Measurements from ENCODE around the gene STARD13.

STARD13 gene

GRCh38 chr13:33090755-33091414 is 194.7 kb downstream of the STARD13 start:
- no peak for DNase-seq (ENCODE audit: low spot score)

DNA sequence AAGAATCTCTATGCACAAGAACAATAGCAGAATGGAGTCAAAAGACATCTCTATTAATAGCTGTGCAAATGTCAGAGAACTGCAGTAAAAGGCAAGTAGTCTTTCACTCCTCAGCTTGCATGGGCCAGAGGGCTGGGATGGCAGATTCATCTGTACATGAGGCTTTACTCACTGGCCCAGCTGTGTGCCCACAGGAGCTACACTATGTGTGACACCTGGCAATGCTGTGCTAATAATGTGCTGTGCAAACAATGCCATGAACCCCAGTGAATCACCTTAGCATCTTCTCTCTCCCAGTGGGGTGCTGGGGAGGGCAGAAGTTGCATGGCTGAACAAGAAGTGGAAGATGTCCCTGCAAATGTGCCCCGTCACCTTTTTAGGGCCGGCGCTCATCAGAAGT is 196.2 kb downstream of the STARD13 start:
- no peak for DNase-seq (ENCODE audit: low spot score)

DNA sequence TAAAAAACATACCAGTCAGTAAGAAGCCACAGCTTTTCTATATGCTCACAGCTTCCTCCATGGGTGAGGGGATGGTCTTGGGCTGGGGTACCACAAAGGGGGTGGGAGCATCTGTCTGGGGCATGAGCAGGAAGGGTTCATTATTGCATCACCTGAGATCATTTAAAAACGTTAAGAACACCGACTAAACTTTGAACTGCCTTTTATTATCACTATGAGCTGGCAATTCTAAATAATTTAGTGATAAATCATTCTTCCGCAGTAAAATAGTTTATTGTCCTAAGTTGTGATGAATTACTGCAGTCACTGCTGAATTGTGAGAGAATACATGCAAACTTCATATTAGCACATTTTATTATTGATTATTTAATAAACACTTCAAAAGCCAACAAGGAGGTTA is 197.8 kb downstream of the STARD13 start:
- no peak for DNase-seq (ENCODE audit: low spot score)

GRCh38 chr13:33087091-33087490 is 198.5 kb downstream of the STARD13 start:
- no peak for DNase-seq (ENCODE audit: low spot score)

DNA sequence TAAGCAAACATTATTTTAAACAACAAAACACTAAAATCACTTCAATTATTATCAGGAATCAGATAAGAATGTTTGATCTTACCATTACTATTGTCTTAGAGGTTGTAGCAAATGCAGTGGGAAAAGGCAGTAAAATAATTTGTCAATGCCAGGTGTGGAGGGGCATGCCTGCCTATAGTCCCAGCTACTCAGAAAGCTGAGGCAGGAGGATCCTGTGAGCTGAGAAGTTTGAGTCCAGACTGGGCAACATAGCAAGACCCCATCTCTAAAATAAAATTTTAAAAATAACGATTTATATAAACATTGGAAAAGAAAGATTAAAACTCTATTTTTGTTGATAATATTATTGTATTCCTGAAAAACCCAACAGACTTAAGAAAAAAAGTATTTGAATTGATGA is 202.5 kb downstream of the STARD13 start:
- no peak for DNase-seq (ENCODE audit: low spot score)

GRCh38 chr13:33081666-33082065 is 203.9 kb downstream of the STARD13 start:
- DNase-seq (ENCODE audit: low spot score), result no peak

DNA sequence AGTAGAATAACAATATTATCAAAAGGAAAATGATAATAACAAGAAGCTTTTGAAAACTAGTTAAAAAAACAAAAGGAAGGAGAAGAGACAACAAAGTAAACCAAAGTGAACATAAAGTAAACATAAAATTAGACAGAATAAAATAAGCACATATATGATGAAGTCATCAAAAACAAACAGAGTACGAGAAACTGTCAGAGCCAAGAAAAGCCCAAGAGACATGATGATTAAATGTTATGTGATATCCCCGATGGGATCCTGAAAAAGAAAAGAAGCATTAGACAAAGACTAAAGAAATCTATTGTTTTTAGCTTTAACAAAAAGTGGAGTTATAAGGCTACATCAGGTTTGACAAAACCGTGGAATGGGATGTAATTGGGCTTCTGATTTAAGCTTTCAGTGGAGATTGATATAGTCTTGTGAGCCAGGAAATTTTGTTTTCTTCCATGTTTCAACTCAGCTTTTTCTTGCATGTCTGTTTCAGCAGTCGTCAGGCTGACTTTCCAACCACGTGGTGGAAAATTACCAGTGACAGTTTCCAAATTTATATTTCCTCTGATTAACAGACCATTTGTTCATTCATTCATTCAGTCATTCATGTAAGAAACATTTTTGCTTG is 204.5 kb downstream of the STARD13 start:
- DNase-seq (ENCODE audit: low spot score), result no peak

- DNase-seq (ENCODE audit: low spot score), result no peak
These were observed 205.6 kb downstream of the STARD13 start for GRCh38 chr13:33079960-33080359.

GRCh38 chr13:33078263-33078662 is 207.3 kb downstream of the STARD13 start:
- DNase-seq (ENCODE audit: low spot score), result no peak

GRCh38 chr13:33076001-33076992 is 209.3 kb downstream of the STARD13 start:
- no peak for DNase-seq (ENCODE audit: low spot score)

DNA sequence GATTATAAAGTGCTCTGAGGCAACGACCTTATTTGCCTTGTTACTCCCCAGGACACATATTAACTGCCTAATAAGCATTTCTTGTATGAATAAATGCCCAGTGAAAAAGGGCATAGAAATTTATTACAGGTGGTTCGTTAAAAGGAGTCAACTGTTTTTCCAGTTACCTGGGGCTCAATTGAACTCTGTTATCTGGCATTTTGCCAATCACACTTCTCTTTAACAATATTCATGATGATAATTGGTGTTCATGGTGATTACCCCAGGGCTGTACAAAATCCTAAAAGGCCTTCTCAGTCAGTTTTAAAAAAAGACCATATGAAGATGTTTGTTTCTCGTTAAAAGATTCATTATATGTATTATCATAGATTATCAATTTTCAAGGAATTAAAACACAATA is 212.2 kb downstream of the STARD13 start:
- no peak for DNase-seq (ENCODE audit: low spot score)

DNA sequence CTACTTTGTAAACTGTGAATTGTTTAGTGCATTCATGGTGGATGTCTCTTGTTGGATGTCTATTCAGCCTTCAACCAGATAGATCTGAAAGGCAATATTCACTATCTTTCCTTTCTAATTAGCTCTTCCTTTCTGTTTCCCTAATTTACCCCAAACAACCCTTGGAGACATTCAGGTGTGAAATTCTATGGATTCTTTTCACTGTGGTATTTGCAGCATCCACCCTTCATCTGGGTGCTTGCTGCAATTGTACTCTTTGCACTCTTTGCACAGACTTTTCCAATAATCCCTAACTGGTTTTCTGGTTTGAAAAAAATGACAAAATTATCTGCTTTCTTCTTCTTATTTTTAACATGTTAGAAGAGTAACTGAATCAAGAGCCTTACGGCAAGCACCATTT is 212.8 kb downstream of the STARD13 start:
- DNase-seq (ENCODE audit: low spot score), result no peak

DNA sequence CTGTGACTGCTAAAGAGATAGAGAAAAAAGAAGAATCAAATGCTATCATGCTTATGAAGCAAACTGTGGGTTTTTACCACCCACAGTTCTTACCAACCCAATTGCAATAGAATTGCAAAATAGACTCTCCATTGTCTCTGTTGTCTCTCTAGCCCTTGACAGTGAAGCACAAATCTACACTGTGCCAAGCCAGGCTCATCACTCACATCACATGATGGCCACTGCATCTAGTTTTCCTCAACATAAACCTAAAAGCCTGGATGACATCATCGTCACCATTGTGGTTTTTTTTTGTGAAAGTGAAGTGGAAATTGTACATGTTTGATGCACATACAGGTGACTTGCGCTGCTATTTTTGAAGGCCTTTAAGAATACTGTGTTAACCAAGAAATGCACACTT is 213.3 kb downstream of the STARD13 start:
- no peak for DNase-seq (ENCODE audit: low spot score)

GRCh38 chr13:33070713-33071112 is 214.8 kb downstream of the STARD13 start:
- no peak for DNase-seq (ENCODE audit: low spot score)

- no peak for DNase-seq (ENCODE audit: low spot score)
These were observed 216.2 kb downstream of the STARD13 start for GRCh38 chr13:33069365-33069764.

DNA sequence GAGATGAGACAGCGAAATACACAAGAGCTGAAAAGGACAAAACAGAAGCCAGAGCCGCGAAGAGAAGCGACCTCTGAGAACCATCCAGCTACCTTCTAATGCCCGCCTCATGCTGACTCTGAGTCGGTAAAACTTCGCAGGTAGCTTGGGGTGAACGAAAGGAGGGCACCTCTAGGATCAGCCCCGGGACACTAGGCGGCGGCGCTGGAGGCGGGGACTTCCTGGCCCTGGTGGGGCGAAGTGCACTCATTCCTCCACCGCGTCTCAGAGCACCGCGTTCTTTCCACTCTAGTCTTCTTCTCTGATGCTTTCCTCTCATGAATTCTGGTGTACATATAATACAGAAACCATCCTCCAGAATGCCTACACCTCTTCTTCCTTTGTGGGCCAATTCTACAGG is 219.2 kb downstream of the STARD13 start:
- no peak for DNase-seq (ENCODE audit: low spot score)

- no peak for DNase-seq (ENCODE audit: low spot score)
These were observed 224.7 kb downstream of the STARD13 start for GRCh38 chr13:33060815-33061214.

GRCh38 chr13:33058776-33059327 is 226.7 kb downstream of the STARD13 start:
- DNase-seq (ENCODE audit: low spot score), result no peak

GRCh38 chr13:33057019-33057780 is 228.4 kb downstream of the STARD13 start:
- peak; percentile 50 for DNase-seq (ENCODE audit: low spot score)

DNA sequence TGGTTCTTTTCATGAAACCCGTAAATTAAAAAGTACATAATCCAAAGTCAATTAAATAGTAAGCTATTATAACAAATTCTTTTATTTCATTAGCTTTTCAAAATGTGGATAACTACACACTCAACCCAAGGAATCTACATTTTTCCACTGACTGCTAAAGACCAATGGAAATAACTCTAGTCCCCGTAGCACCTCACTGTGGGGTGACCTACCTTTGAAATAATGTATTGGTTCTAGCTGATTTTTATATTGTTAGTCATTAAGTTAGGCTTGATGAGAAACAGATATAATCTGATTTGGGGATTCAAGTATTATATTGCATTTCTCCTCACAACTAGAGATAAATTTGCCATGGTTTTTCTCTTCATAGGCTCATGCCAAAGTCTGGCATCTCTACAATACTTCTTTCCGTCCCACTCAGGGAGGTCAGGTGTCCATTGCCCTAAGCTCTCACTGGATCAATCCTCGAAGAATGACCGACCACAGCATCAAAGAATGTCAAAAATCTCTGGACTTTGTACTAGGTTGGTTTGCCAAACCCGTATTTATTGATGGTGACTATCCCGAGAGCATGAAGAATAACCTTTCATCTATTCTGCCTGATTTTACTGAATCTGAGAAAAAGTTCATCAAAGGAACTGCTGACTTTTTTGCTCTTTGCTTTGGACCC is 232.0 kb downstream of the STARD13 start:
- peak; percentile 18 for DNase-seq (ENCODE audit: low spot score)

Data from HuH-7 (cell line).